GM21423 (cell line): ENCODE measurements around the gene OSBPL7.
"Not testable (repeated sequence)": the region's sequence is repeated elsewhere in the genome, so short reads cannot be mapped to it uniquely, and the experiment has no call there.

ENCODE experiments used
- ATAC-seq: cut with Tn5 transposase; IDR thresholded peaks from one replicate; pipeline ENCODE4 v1.9.1; 2021; ENCODE audit warnings: mild to moderate bottlenecking, moderate library complexity; ENCODE audit not compliant: unreplicated experiment

The OSBPL7 gene

GRCh38 chr17:47774987-47775580, 46.5 kb downstream of the OSBPL7 start:
- no peak for ATAC-seq

- ATAC-seq: no peak
Observed at GRCh38 chr17:47774331-47774730, 47.3 kb downstream of the OSBPL7 start.

GRCh38 chr17:47773649-47774048, 47.9 kb downstream of the OSBPL7 start:
- not testable (repeated sequence) for ATAC-seq

- ATAC-seq: no peak
Observed at GRCh38 chr17:47763913-47764582, 57.5 kb downstream of the OSBPL7 start.

GRCh38 chr17:47762728-47763127, 58.9 kb downstream of the OSBPL7 start:
- ATAC-seq: no peak

- ATAC-seq: no peak
Observed at GRCh38 chr17:47760409-47761140, 61.0 kb downstream of the OSBPL7 start.

- ATAC-seq: no peak
Observed at GRCh38 chr17:47757386-47757785, 64.2 kb downstream of the OSBPL7 start.
